Panc1 (cell line): ENCODE results near the gene CLCN7. TPM values are rescaled to one million over a fixed set of nuclear protein-coding genes. Genes with fewer than 3 reads are reported as not detected.

Source experiments
- ATAC-seq: fragments of 200-7000 bp; cut with Tn5 transposase; 2 replicates; pipeline ENCODE4 v1.9.1; 2020; ENCODE audit warnings: mild to moderate bottlenecking, moderate library complexity
- BruUV-seq: library from RNA; stranded (reverse); fragments of 400-500 nt; replicated peaks from 2 replicates; lab custom pipeline; 2021; lab: Mats Ljungman, UMichigan
- CTCF ChIA-PET: fragments of 300-600 bp; sonication (Branson Sonifier 250); formaldehyde crosslinking; loops from one replicate; lab custom pipeline; 2022; ENCODE audit warnings: antibody characterized with exemption; lab: Charles Lee
- POLR2A ChIA-PET: fragments of 300-600 bp; sonication (Branson Sonifier 250); formaldehyde crosslinking; loops from one replicate; lab custom pipeline; 2022; ENCODE audit warnings: antibody characterized with exemption; lab: Charles Lee
- DNase-seq: peaks from one replicate; pipeline ENCODE4 v3.0.0-alpha.2; 2010; ENCODE audit warnings: low read depth, low spot score
- H3K27ac ChIP-seq: 2 replicates; pipeline ENCODE4 v1.5.1; 2011; ENCODE audit warnings: mild to moderate bottlenecking, low read length, inconsistent platforms
- H3K27me3 ChIP-seq: fragments of 200-500 bp; sonication (Bioruptor generic); 2 replicates; pipeline ENCODE4 v1.6.0; 2014; ENCODE audit warnings: low read length, inconsistent platforms; ENCODE audit not compliant: control insufficient read depth, insufficient read depth
- H3K36me3 ChIP-seq: fragments of 200-500 bp; sonication (Bioruptor generic); 2 replicates; pipeline ENCODE4 v1.5.1; 2014; ENCODE audit warnings: inconsistent platforms, mild to moderate bottlenecking, low read length, moderate library complexity; ENCODE audit not compliant: control insufficient read depth, insufficient read depth
- H3K4me1 ChIP-seq: 2 replicates; pipeline ENCODE4 v1.5.1; 2011; ENCODE audit warnings: inconsistent platforms, mild to moderate bottlenecking, low read length, moderate library complexity; ENCODE audit not compliant: control insufficient read depth, insufficient read depth
- H3K4me3 ChIP-seq, 2 experiments: 2 replicates each; pipeline ENCODE4 v1.5.1; 2011 to 2012; ENCODE audit warnings: low read depth in 2 of 2, low read length in 2 of 2, mild to moderate bottlenecking in 2 of 2, inconsistent platforms in 1 of 2, moderate library complexity in 1 of 2
- H3K9me3 ChIP-seq: fragments of 200-500 bp; sonication (Bioruptor generic); 2 replicates; pipeline ENCODE4 v1.5.1; 2014; ENCODE audit warnings: low read depth, mild to moderate bottlenecking, inconsistent platforms, low read length, moderate library complexity; ENCODE audit not compliant: control insufficient read depth, insufficient read depth
- CTCF ChIP-seq: fragments of 450-650 bp; IDR thresholded peaks from 2 replicates; pipeline ENCODE4 v1.5.1; 2017; ENCODE audit warnings: mild to moderate bottlenecking
- POLR2AphosphoS5 ChIP-seq: IDR thresholded peaks from 2 replicates; pipeline ENCODE4 v1.6.1; 2012; ENCODE audit warnings: mild to moderate bottlenecking, low read depth, low read length, moderate library complexity
- REST ChIP-seq, 2 experiments: IDR thresholded peaks; 2 replicates each; pipeline ENCODE4 v1.6.1; 2011 to 2012; ENCODE audit warnings: low read depth in 2 of 2, control low read depth in 1 of 2, low read length in 1 of 2, mild to moderate bottlenecking in 1 of 2, moderate library complexity in 1 of 2; ENCODE audit not compliant: insufficient read depth in 1 of 2
- SIN3A ChIP-seq: IDR thresholded peaks from 2 replicates; pipeline ENCODE4 v1.6.1; 2012; ENCODE audit warnings: low read depth, mild to moderate bottlenecking, low read length, moderate library complexity, borderline replicate concordance; ENCODE audit not compliant: insufficient read depth
- TCF7L2 ChIP-seq: IDR thresholded peaks from 2 replicates; pipeline ENCODE4 v1.6.1; 2011; ENCODE audit warnings: mild to moderate bottlenecking, low read depth, low read length, inconsistent platforms
- in situ Hi-C: cut with HindIII; loops from 2 replicates; pipeline ENCODE4 v1.10.0; 2016; ENCODE audit warnings: low sequenced_read_pairs, low pct_unique_long_range_greater_than_20kb
- intact Hi-C: fragments of 100-400 bp; cut with micrococcal nuclease; formaldehyde crosslinking; loops from one replicate; pipeline ENCODE4 v1.10.0; 2022; ENCODE audit not compliant: unreplicated experiment
- total RNA-seq: library from RNA; stranded (reverse); gene quantifications from one replicate; pipeline ENCODE4 v1.2.1, GENCODE V29; 2021; ENCODE audit not compliant: unreplicated experiment

Gene CLCN7
- total RNA-seq, 1 experiment from 2014 or later: 179 TPM

GRCh38 chr16:1422076-1422475 is 52.8 kb downstream of the CLCN7 start:
- in situ Hi-C loops (no loop called here), intact Hi-C loops (no loop called here)
- Histone ChIP-seq H3K27ac (no peak overlapping the region; the same call in 1 of the 2 replicates), H3K27me3 (no peaks in the 10 kb centered on the region), H3K4me3 (no peak overlapping the region), H3K36me3 (peaks cover 2% of the 10 kb centered on the region; the same call in 1 of the 2 replicates), H3K9me3 (no peaks in the 10 kb centered on the region), H3K4me1 (no peaks in the 10 kb centered on the region)
- no peak for TF ChIP-seq REST (IDR thresholded peaks at IDR 0.05; ENCODE audit: insufficient read depth in 1 of 2, low read depth in 2 of 2, low read length in 1 of 2)
- TF ChIP-seq POLR2AphosphoS5: no peak
- no peak for TF ChIP-seq CTCF
- no peak for TF ChIP-seq SIN3A
- no peak for TF ChIP-seq TCF7L2
- no peak for DNase-seq
- ChIA-PET POLR2A (no interaction called here), CTCF (no interaction called here)
- no peak for ATAC-seq
- no TSS peak for BruUV-seq

- ChIA-PET POLR2A (interaction anchor here (0.7 to 0.9 kb wide), 2 partner anchors 15 to 326 kb away, joined by 3 read pairs; no protein-coding TSS in a partner anchor), CTCF (no interaction called here)
- Histone ChIP-seq H3K36me3 (peaks cover 2% of the 10 kb centered on the region; the same call in 1 of the 2 replicates), H3K27ac (peak overlapping the region; percentile 96), H3K4me3 (peak overlapping the region; percentile 95 to 97), H3K9me3 (no peaks in the 10 kb centered on the region), H3K4me1 (peaks cover 8% of the 10 kb centered on the region; the same call in 1 of the 2 replicates), H3K27me3 (no peaks in the 10 kb centered on the region)
- DNase-seq (no peak), ATAC-seq (peak; percentile 41)
- in situ Hi-C loops: no loop called here
- TSS peak; percentile 96 for BruUV-seq
- no peak for TF ChIP-seq CTCF
- intact Hi-C loops: no loop called here
Observed at GRCh38 chr16:1420111-1420539, 54.7 kb downstream of the CLCN7 start.
